GM23248 (cell line): ENCODE measurements around the gene IFI27. TPM values are rescaled to one million over a fixed set of nuclear protein-coding genes. Genes with fewer than 3 reads are reported as not detected.

ENCODE experiments used
- DNase-seq: peaks from one replicate; pipeline ENCODE4 v3.0.0-alpha.2; 2015
- H2AFZ ChIP-seq: fragments of 200-600 bp; sonication (generic); 2 replicates; pipeline ENCODE4 v1.6.1; 2016; ENCODE audit warnings: antibody characterized with exemption
- H3F3A ChIP-seq: fragments of 200-600 bp; sonication (generic); 2 replicates; pipeline ENCODE4 v1.6.1; 2016; ENCODE audit warnings: mild to moderate bottlenecking, antibody characterized with exemption, mixed run types; ENCODE audit not compliant: insufficient read depth
- H3K27ac ChIP-seq: fragments of 200-600 bp; sonication (generic); 2 replicates; pipeline ENCODE4 v1.5.1; 2016; ENCODE audit warnings: mild to moderate bottlenecking
- H3K27me3 ChIP-seq: fragments of 200-600 bp; sonication (generic); replicated peaks from 2 replicates; pipeline ENCODE4 v1.6.1; 2016; ENCODE audit warnings: mild to moderate bottlenecking; ENCODE audit not compliant: insufficient read depth
- H3K36me3 ChIP-seq: fragments of 200-600 bp; sonication (generic); 2 replicates; pipeline ENCODE4 v1.6.1; 2016; ENCODE audit warnings: low read depth, mild to moderate bottlenecking
- H3K4me1 ChIP-seq: fragments of 200-600 bp; sonication (generic); 2 replicates; pipeline ENCODE4 v1.6.1; 2016; ENCODE audit warnings: mild to moderate bottlenecking; ENCODE audit not compliant: insufficient read depth
- H3K4me2 ChIP-seq: fragments of 200-600 bp; sonication (generic); one replicate; pipeline ENCODE4 v1.6.1; 2016; ENCODE audit warnings: mild to moderate bottlenecking; ENCODE audit not compliant: unreplicated experiment
- H3K4me3 ChIP-seq: fragments of 200-600 bp; sonication (generic); 2 replicates; pipeline ENCODE4 v1.5.1; 2016; ENCODE audit warnings: mild to moderate bottlenecking
- H3K79me2 ChIP-seq: fragments of 200-600 bp; sonication (generic); 2 replicates; pipeline ENCODE4 v1.6.1; 2016; ENCODE audit warnings: mild to moderate bottlenecking; ENCODE audit not compliant: insufficient read depth
- H3K9ac ChIP-seq: fragments of 200-600 bp; sonication (generic); 2 replicates; pipeline ENCODE4 v1.6.1; 2016; ENCODE audit warnings: mild to moderate bottlenecking
- H3K9me2 ChIP-seq: fragments of 200-600 bp; sonication (generic); 2 replicates; pipeline ENCODE4 v1.6.1; 2016; ENCODE audit warnings: mixed run types, mild to moderate bottlenecking, moderate library complexity; ENCODE audit not compliant: insufficient read depth
- H3K9me3 ChIP-seq: fragments of 200-600 bp; sonication (generic); one replicate; pipeline ENCODE4 v1.6.1; 2017; ENCODE audit warnings: low read depth
- H4K20me1 ChIP-seq: fragments of 200-600 bp; sonication (generic); 2 replicates; pipeline ENCODE4 v1.6.0; 2016; ENCODE audit not compliant: insufficient read depth
- EZH2 ChIP-seq: fragments of 200-600 bp; sonication (generic); IDR thresholded peaks from 2 replicates; pipeline ENCODE4 v1.6.1; 2018; ENCODE audit warnings: antibody characterized with exemption, mild to moderate bottlenecking; ENCODE audit not compliant: insufficient read depth, poor library complexity, severe bottlenecking
- EZH2phosphoT487 ChIP-seq: fragments of 200-600 bp; sonication (generic); IDR thresholded peaks from 2 replicates; pipeline ENCODE4 v1.6.1; 2018; ENCODE audit warnings: antibody characterized with exemption, moderate library complexity, mild to moderate bottlenecking, low read depth; ENCODE audit not compliant: insufficient read depth
- WGBS, 2 experiments: methylation state at CpG; one replicate each; pipeline ENCODE4 v1.1.6; 2015 to 2017; ENCODE audit warnings: low lambda C conversion rate in 2 of 2, low coverage in 1 of 2; ENCODE audit errors: missing lambda C conversion rate in 2 of 2; 5-methylcytosine and 5-hydroxymethylcytosine counted together
- in situ Hi-C: fragments of 300-500 bp; cut with MboI; formaldehyde crosslinking; loops from 2 replicates; pipeline ENCODE4 v1.15.0; 2020
- polyA plus RNA-seq: library from polyadenylated mRNA; unstranded; fragments of >200 nt; fragmentation: Nextera tagmentation; extraction: Ambion mirVana; gene quantifications from 2 replicates; pipeline ENCODE4 v1.2.1, GENCODE V29; 2016
- total RNA-seq: library from RNA; depleted of rRNA; stranded (reverse); fragments of >200 nt; shearing (Covaris generic); gene quantifications from 2 replicates; pipeline ENCODE4 v1.2.3, GENCODE V29; 2014

Gene IFI27
- total and polyA plus RNA-seq, 2 experiments from 2014 or later, result not detected

GRCh38 chr14:94139006-94139405 is 28.5 kb downstream of the IFI27 start:
- no peak overlapping the region for H3K27ac ChIP-seq
- H3K9me3 ChIP-seq, result no peaks in the 10 kb centered on the region
- DNase-seq, result no peak
- H3K4me1 ChIP-seq, result no peaks in the 10 kb centered on the region
- H3K9me2 ChIP-seq, result no peaks in the 10 kb centered on the region
- no peaks in the 10 kb centered on the region for H4K20me1 ChIP-seq
- H3K27me3 ChIP-seq, result no peaks in the 10 kb centered on the region
- no peak overlapping the region for H3K4me2 ChIP-seq
- H3F3A ChIP-seq, result no peaks in the 10 kb centered on the region
- H3K9ac ChIP-seq, result no peak overlapping the region
- no peaks in the 10 kb centered on the region for H3K36me3 ChIP-seq
- WGBS, 2 experiments, result 52 to 56% methylated on average over 5 of the region's 5 CpGs
- TF ChIP-seq EZH2phosphoT487 (no peak), EZH2 (no peak)
- H3K79me2 ChIP-seq, result no peaks in the 10 kb centered on the region
- in situ Hi-C loops, result loop anchor here (10.0 to 25.0 kb wide), 2 partner anchors 204 to 477 kb away; no protein-coding TSS in a partner anchor
- H3K4me3 ChIP-seq, result no peak overlapping the region
- no peak overlapping the region for H2AFZ ChIP-seq

- H3K4me3 ChIP-seq, result no peak overlapping the region
- no peak for TF ChIP-seq EZH2phosphoT487
- TF ChIP-seq EZH2, result no peak
- in situ Hi-C loops, result loop anchor here (10.0 to 25.0 kb wide), 2 partner anchors 205 to 477 kb away; no protein-coding TSS in a partner anchor
Measured at GRCh38 chr14:94139421-94139820, 28.9 kb downstream of the IFI27 start.

GRCh38 chr14:94142247-94142646 is 31.7 kb downstream of the IFI27 start:
- no peak overlapping the region for H3K9ac ChIP-seq
- no peaks in the 10 kb centered on the region for H3K9me3 ChIP-seq
- H3K36me3 ChIP-seq, result no peaks in the 10 kb centered on the region
- H3K79me2 ChIP-seq, result no peaks in the 10 kb centered on the region
- H2AFZ ChIP-seq, result no peak overlapping the region
- no peaks in the 10 kb centered on the region for H3K4me1 ChIP-seq
- no peak overlapping the region for H3K4me2 ChIP-seq
- H3K27ac ChIP-seq, result no peak overlapping the region
- no peaks in the 10 kb centered on the region for H3K27me3 ChIP-seq
- DNase-seq, result no peak
- in situ Hi-C loops, result loop anchor here (25.0 kb wide), 1 partner anchor 480 kb away; no protein-coding TSS in a partner anchor
- 43 to 50% methylated on average over 3 of the region's 3 CpGs for WGBS, 2 experiments
- H3K4me3 ChIP-seq, result no peak overlapping the region
- no peak for TF ChIP-seq EZH2
- H3K9me2 ChIP-seq, result no peaks in the 10 kb centered on the region
- no peaks in the 10 kb centered on the region for H4K20me1 ChIP-seq
- no peaks in the 10 kb centered on the region for H3F3A ChIP-seq

More at GRCh38 chr14:94139421-94139820, 28.9 kb downstream of the IFI27 start:
- H3K27ac ChIP-seq, result no peak overlapping the region
- no peaks in the 10 kb centered on the region for H3K79me2 ChIP-seq
- H3K9ac ChIP-seq, result no peak overlapping the region
- H3F3A ChIP-seq, result no peaks in the 10 kb centered on the region
- no peak overlapping the region for H3K4me2 ChIP-seq
- H3K36me3 ChIP-seq, result no peaks in the 10 kb centered on the region
- no peaks in the 10 kb centered on the region for H3K27me3 ChIP-seq
- no peaks in the 10 kb centered on the region for H3K9me2 ChIP-seq
- H3K9me3 ChIP-seq, result no peaks in the 10 kb centered on the region
- DNase-seq, result no peak
- H2AFZ ChIP-seq, result no peak overlapping the region
- no peaks in the 10 kb centered on the region for H3K4me1 ChIP-seq
- no peaks in the 10 kb centered on the region for H4K20me1 ChIP-seq
- 70 to 76% methylated on average over 5 of the region's 5 CpGs for WGBS, 2 experiments

GRCh38 chr14:94142836-94143235 is 32.3 kb downstream of the IFI27 start:
- Histone ChIP-seq H3K4me1 (no peaks in the 10 kb centered on the region), H3K9ac (no peak overlapping the region), H3K9me3 (no peaks in the 10 kb centered on the region), H3F3A (no peaks in the 10 kb centered on the region), H3K9me2 (no peaks in the 10 kb centered on the region), H3K4me3 (no peak overlapping the region), H2AFZ (no peak overlapping the region), H3K27me3 (no peaks in the 10 kb centered on the region), H3K4me2 (no peak overlapping the region), H3K79me2 (no peaks in the 10 kb centered on the region), H3K27ac (no peak overlapping the region), H3K36me3 (no peaks in the 10 kb centered on the region), H4K20me1 (no peaks in the 10 kb centered on the region)
- DNase-seq, result no peak
- WGBS, 2 experiments, result 67 to 68% methylated on average over 1 of the region's 1 CpG
- in situ Hi-C loops, result loop anchor here (25.0 kb wide), 1 partner anchor 481 kb away; no protein-coding TSS in a partner anchor
- TF ChIP-seq EZH2 (no peak), EZH2phosphoT487 (no peak)

- 76 to 81% methylated on average over 3 of the region's 3 CpGs for WGBS, 2 experiments
- no peaks in the 10 kb centered on the region for H3K9me2 ChIP-seq
- no peak for DNase-seq
- H3K27me3 ChIP-seq, result no peaks in the 10 kb centered on the region
- no peaks in the 10 kb centered on the region for H3K79me2 ChIP-seq
- no peaks in the 10 kb centered on the region for H4K20me1 ChIP-seq
- no peaks in the 10 kb centered on the region for H3F3A ChIP-seq
- no peaks in the 10 kb centered on the region for H3K4me1 ChIP-seq
- no peak overlapping the region for H3K9ac ChIP-seq
- TF ChIP-seq EZH2phosphoT487 (no peak), EZH2 (no peak)
- in situ Hi-C loops, result loop anchor here (25.0 kb wide), 1 partner anchor 481 kb away; no protein-coding TSS in a partner anchor
- H2AFZ ChIP-seq, result no peak overlapping the region
- no peaks in the 10 kb centered on the region for H3K36me3 ChIP-seq
- H3K27ac ChIP-seq, result no peak overlapping the region
- no peak overlapping the region for H3K4me2 ChIP-seq
- H3K9me3 ChIP-seq, result no peaks in the 10 kb centered on the region
- H3K4me3 ChIP-seq, result no peak overlapping the region
Measured at GRCh38 chr14:94143239-94143638, 32.7 kb downstream of the IFI27 start.
